GM21786 (cell line): Measurements from ENCODE around the gene STKLD1.
A peak's percentile ranks its signal among the peaks of the same experiment; 100 is the strongest.

Experiments used
- ATAC-seq: cut with Tn5 transposase; IDR thresholded peaks from one replicate; pipeline ENCODE4 v1.9.1; 2021; ENCODE audit not compliant: unreplicated experiment

Gene STKLD1

GRCh38 chr9:133405508-133406438, 29.6 kb downstream of the STKLD1 start:
- ATAC-seq, result no peak

- no peak for ATAC-seq
These were observed 30.5 kb downstream of the STKLD1 start for GRCh38 chr9:133406480-133407307.

GRCh38 chr9:133408042-133408441, 31.9 kb downstream of the STKLD1 start:
- ATAC-seq, result no peak

- no peak for ATAC-seq
These were observed 39.0 kb downstream of the STKLD1 start for GRCh38 chr9:133415170-133415569.

GRCh38 chr9:133417541-133418461, 41.6 kb downstream of the STKLD1 start, which contains the start of gene REXO4:
REXO4 (minus strand) TSS chr9:133418010; CDS start chr9:133417844, 166 bp downstream.
- peak; percentile 68 for ATAC-seq

- ATAC-seq, result no peak
These were observed 42.8 kb downstream of the STKLD1 start for GRCh38 chr9:133419005-133419404.

GRCh38 chr9:133420392-133420827, 44.2 kb downstream of the STKLD1 start:
- ATAC-seq, result peak; percentile 40

- no peak for ATAC-seq
These were observed 45.7 kb downstream of the STKLD1 start, which contains the start of gene ADAMTS13 for GRCh38 chr9:133421615-133422542. ADAMTS13 (plus strand) TSS chr9:133422367; CDS start chr9:133422444, 77 bp downstream.

- no peak for ATAC-seq
These were observed 47.0 kb downstream of the STKLD1 start for GRCh38 chr9:133423216-133423615.

GRCh38 chr9:133424187-133424586, 48.0 kb downstream of the STKLD1 start:
- ATAC-seq, result no peak

GRCh38 chr9:133425049-133425632, 49.0 kb downstream of the STKLD1 start:
- no peak for ATAC-seq

- ATAC-seq, result no peak
These were observed 49.8 kb downstream of the STKLD1 start for GRCh38 chr9:133426011-133426410.

- no peak for ATAC-seq
These were observed 51.6 kb downstream of the STKLD1 start for GRCh38 chr9:133427658-133428348.

- no peak for ATAC-seq
These were observed 52.5 kb downstream of the STKLD1 start for GRCh38 chr9:133428617-133429101.

- no peak for ATAC-seq
These were observed 53.0 kb downstream of the STKLD1 start for GRCh38 chr9:133429214-133429613.

GRCh38 chr9:133429641-133430161, 53.5 kb downstream of the STKLD1 start:
- no peak for ATAC-seq

- no peak for ATAC-seq
These were observed 54.1 kb downstream of the STKLD1 start for GRCh38 chr9:133430244-133430643.

GRCh38 chr9:133433351-133433843, 57.2 kb downstream of the STKLD1 start:
- ATAC-seq, result no peak
